ENCODE data around the gene MACF1. TPM values are rescaled to one million over a fixed set of nuclear protein-coding genes. Genes with fewer than 3 reads are reported as not detected.

The MACF1 gene
- total RNA-seq, 1 experiment from 2014 or later, result 6.2 TPM

GRCh38 chr1:39409055-39409816 is 204.7 kb downstream of the MACF1 start:
- no peak for DNase-seq
- Histone ChIP-seq H3K9me2 (replicated peaks; ENCODE audit: insufficient read depth, low read length) (no peaks in the 10 kb centered on the region), H3K4me3 (ENCODE audit: low read length) (peak overlapping the region; percentile 77), H3K9ac (ENCODE audit: low read length) (peak overlapping the region; percentile 64), H2AFZ (ENCODE audit: low read length) (peak overlapping the region; percentile 83), H3K9me3 (ENCODE audit: low read length) (no peaks in the 10 kb centered on the region), H3K27ac (ENCODE audit: low read length) (no peak overlapping the region), H4K20me1 (ENCODE audit: insufficient read depth, low read depth, low read length) (no peaks in the 10 kb centered on the region), H3K79me2 (ENCODE audit: low read length) (no peaks in the 10 kb centered on the region), H3K4me2 (ENCODE audit: low read depth, low read length, poor library complexity, severe bottlenecking) (peak overlapping the region; percentile 94), H3K36me3 (ENCODE audit: insufficient read depth, low read length) (no peaks in the 10 kb centered on the region), H3K27me3 (ENCODE audit: low read length) (no peaks in the 10 kb centered on the region), H3K4me1 (ENCODE audit: low read length) (peaks cover 14% of the 10 kb centered on the region)

DNA sequence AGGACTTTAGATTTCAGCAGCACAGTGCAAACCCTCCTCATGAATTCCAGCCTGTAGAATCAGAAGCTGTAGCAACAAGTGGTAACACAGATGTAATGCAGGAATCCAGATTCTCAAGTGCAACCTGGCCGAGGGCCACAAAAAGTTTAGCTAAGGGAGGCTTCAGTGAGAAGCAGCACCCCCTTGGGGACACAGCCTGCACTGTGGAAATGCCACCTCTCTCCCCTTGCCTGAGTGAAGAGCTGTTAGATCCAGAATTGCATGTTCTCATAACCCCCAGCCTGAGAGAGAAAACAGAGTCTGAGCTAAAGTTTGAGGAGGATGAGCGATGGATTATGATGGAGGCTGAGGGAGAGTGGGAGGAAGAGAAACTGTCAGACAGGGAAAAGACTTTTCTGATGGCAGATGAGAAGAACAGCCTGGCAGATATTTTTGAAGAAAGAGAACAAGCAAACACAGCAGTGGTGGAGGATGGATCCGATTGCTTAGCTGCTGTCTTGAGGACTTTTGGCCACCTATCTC is 206.5 kb downstream of the MACF1 start:
- Histone ChIP-seq H3K27me3 (ENCODE audit: low read length) (no peaks in the 10 kb centered on the region), H2AFZ (ENCODE audit: low read length) (no peak overlapping the region), H3K79me2 (ENCODE audit: low read length) (no peaks in the 10 kb centered on the region), H3K27ac (ENCODE audit: low read length) (no peak overlapping the region), H3K9ac (ENCODE audit: low read length) (no peak overlapping the region), H3K4me1 (ENCODE audit: low read length) (peaks cover 14% of the 10 kb centered on the region), H3K4me2 (ENCODE audit: low read depth, low read length, poor library complexity, severe bottlenecking) (no peak overlapping the region), H3K4me3 (ENCODE audit: low read length) (no peak overlapping the region), H3K9me3 (ENCODE audit: low read length) (no peaks in the 10 kb centered on the region), H4K20me1 (ENCODE audit: insufficient read depth, low read depth, low read length) (no peaks in the 10 kb centered on the region), H3K9me2 (replicated peaks; ENCODE audit: insufficient read depth, low read length) (no peaks in the 10 kb centered on the region), H3K36me3 (ENCODE audit: insufficient read depth, low read length) (no peaks in the 10 kb centered on the region)
- peak; percentile 87 for DNase-seq

- Histone ChIP-seq H3K4me2 (ENCODE audit: low read depth, low read length, poor library complexity, severe bottlenecking) (no peak overlapping the region), H3K4me3 (ENCODE audit: low read length) (no peak overlapping the region), H4K20me1 (ENCODE audit: insufficient read depth, low read depth, low read length) (0 out of 2 replicates have a peak, but pooled peaks cover 2% of the 10 kb centered on the region), H3K9me2 (replicated peaks; ENCODE audit: insufficient read depth, low read length) (no peaks in the 10 kb centered on the region), H2AFZ (ENCODE audit: low read length) (no peak overlapping the region), H3K9ac (ENCODE audit: low read length) (no peak overlapping the region), H3K79me2 (ENCODE audit: low read length) (no peaks in the 10 kb centered on the region), H3K36me3 (ENCODE audit: insufficient read depth, low read length) (no peaks in the 10 kb centered on the region), H3K27me3 (ENCODE audit: low read length) (no peaks in the 10 kb centered on the region), H3K27ac (ENCODE audit: low read length) (no peak overlapping the region), H3K9me3 (ENCODE audit: low read length) (no peaks in the 10 kb centered on the region), H3K4me1 (ENCODE audit: low read length) (peaks cover 14% of the 10 kb centered on the region)
- no peak for DNase-seq
Observed at GRCh38 chr1:39411526-39412478, 207.3 kb downstream of the MACF1 start.

- Histone ChIP-seq H3K4me1 (ENCODE audit: low read length) (peaks cover 18% of the 10 kb centered on the region), H3K79me2 (ENCODE audit: low read length) (no peaks in the 10 kb centered on the region), H2AFZ (ENCODE audit: low read length) (no peak overlapping the region), H3K4me2 (ENCODE audit: low read depth, low read length, poor library complexity, severe bottlenecking) (no peak overlapping the region), H3K9me2 (replicated peaks; ENCODE audit: insufficient read depth, low read length) (no peaks in the 10 kb centered on the region), H3K36me3 (ENCODE audit: insufficient read depth, low read length) (no peaks in the 10 kb centered on the region), H4K20me1 (ENCODE audit: insufficient read depth, low read depth, low read length) (0 out of 2 replicates have a peak, but pooled peaks cover 2% of the 10 kb centered on the region), H3K27ac (ENCODE audit: low read length) (no peak overlapping the region), H3K4me3 (ENCODE audit: low read length) (no peak overlapping the region), H3K9me3 (ENCODE audit: low read length) (no peaks in the 10 kb centered on the region), H3K27me3 (ENCODE audit: low read length) (no peaks in the 10 kb centered on the region), H3K9ac (ENCODE audit: low read length) (no peak overlapping the region)
- DNase-seq, result no peak
Observed at GRCh38 chr1:39412892-39413291, 208.4 kb downstream of the MACF1 start.

- H3K9ac ChIP-seq (ENCODE audit: low read length), result no peak overlapping the region
- no peaks in the 10 kb centered on the region for H3K79me2 ChIP-seq (ENCODE audit: low read length)
- H3K27ac ChIP-seq (ENCODE audit: low read length), result no peak overlapping the region
- H3K27me3 ChIP-seq (ENCODE audit: low read length), result no peaks in the 10 kb centered on the region
- H3K4me2 ChIP-seq (ENCODE audit: low read depth, low read length, poor library complexity, severe bottlenecking), result no peak overlapping the region
- H3K4me3 ChIP-seq (ENCODE audit: low read length), result no peak overlapping the region
- H3K4me1 ChIP-seq (ENCODE audit: low read length), result peaks cover 12% of the 10 kb centered on the region
- H4K20me1 ChIP-seq (ENCODE audit: insufficient read depth, low read depth, low read length), result 0 out of 2 replicates have a peak, but pooled peaks cover 2% of the 10 kb centered on the region
- H3K9me2 ChIP-seq (replicated peaks; ENCODE audit: insufficient read depth, low read length), result no peaks in the 10 kb centered on the region
- no peak for DNase-seq
- no peaks in the 10 kb centered on the region for H3K36me3 ChIP-seq (ENCODE audit: insufficient read depth, low read length)
- H2AFZ ChIP-seq (ENCODE audit: low read length), result no peak overlapping the region
- H3K9me3 ChIP-seq (ENCODE audit: low read length), result no peaks in the 10 kb centered on the region
Observed at GRCh38 chr1:39413902-39414528, 209.5 kb downstream of the MACF1 start.

DNA sequence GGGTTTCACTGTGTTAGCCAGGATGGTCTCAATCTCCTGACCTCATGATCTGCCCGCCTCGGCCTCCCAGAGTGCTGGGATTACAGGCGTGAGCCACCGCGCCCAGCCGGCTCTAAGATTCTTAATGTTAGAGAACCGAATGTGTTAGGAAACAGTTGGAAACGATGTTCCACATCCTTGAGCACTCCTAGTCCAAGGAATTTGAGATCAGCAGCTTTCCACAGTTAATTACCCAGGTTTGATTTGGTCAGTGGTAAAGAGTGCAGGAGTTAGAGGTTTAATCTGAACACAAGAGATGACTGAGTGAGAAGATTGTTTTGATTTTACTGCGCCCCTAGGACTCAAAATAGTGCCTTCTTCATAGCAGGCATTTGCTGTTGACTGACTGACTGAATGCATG is 211.1 kb downstream of the MACF1 start:
- no peak overlapping the region for H3K9ac ChIP-seq (ENCODE audit: low read length)
- no peak overlapping the region for H3K27ac ChIP-seq (ENCODE audit: low read length)
- H3K4me3 ChIP-seq (ENCODE audit: low read length), result no peak overlapping the region
- H3K27me3 ChIP-seq (ENCODE audit: low read length), result no peaks in the 10 kb centered on the region
- 0 out of 2 replicates have a peak, but pooled peaks cover 2% of the 10 kb centered on the region for H4K20me1 ChIP-seq (ENCODE audit: insufficient read depth, low read depth, low read length)
- H3K9me2 ChIP-seq (replicated peaks; ENCODE audit: insufficient read depth, low read length), result no peaks in the 10 kb centered on the region
- no peak overlapping the region for H2AFZ ChIP-seq (ENCODE audit: low read length)
- H3K4me1 ChIP-seq (ENCODE audit: low read length), result peaks cover 4% of the 10 kb centered on the region
- no peak overlapping the region for H3K4me2 ChIP-seq (ENCODE audit: low read depth, low read length, poor library complexity, severe bottlenecking)
- no peaks in the 10 kb centered on the region for H3K36me3 ChIP-seq (ENCODE audit: insufficient read depth, low read length)
- no peak for DNase-seq
- no peaks in the 10 kb centered on the region for H3K9me3 ChIP-seq (ENCODE audit: low read length)
- no peaks in the 10 kb centered on the region for H3K79me2 ChIP-seq (ENCODE audit: low read length)

GRCh38 chr1:39416609-39417008 is 212.1 kb downstream of the MACF1 start:
- Histone ChIP-seq H3K9ac (ENCODE audit: low read length) (no peak overlapping the region), H3K36me3 (ENCODE audit: insufficient read depth, low read length) (no peaks in the 10 kb centered on the region), H3K4me2 (ENCODE audit: low read depth, low read length, poor library complexity, severe bottlenecking) (no peak overlapping the region), H3K9me2 (replicated peaks; ENCODE audit: insufficient read depth, low read length) (no peaks in the 10 kb centered on the region), H4K20me1 (ENCODE audit: insufficient read depth, low read depth, low read length) (0 out of 2 replicates have a peak, but pooled peaks cover 2% of the 10 kb centered on the region), H3K4me3 (ENCODE audit: low read length) (no peak overlapping the region), H3K27me3 (ENCODE audit: low read length) (no peaks in the 10 kb centered on the region), H3K9me3 (ENCODE audit: low read length) (no peaks in the 10 kb centered on the region), H3K4me1 (ENCODE audit: low read length) (peaks cover 4% of the 10 kb centered on the region), H2AFZ (ENCODE audit: low read length) (no peak overlapping the region), H3K79me2 (ENCODE audit: low read length) (no peaks in the 10 kb centered on the region), H3K27ac (ENCODE audit: low read length) (no peak overlapping the region)
- DNase-seq, result no peak

Measured in Karpas-422 (cell line).